ENCODE data around the gene LHFPL6.

DNA sequence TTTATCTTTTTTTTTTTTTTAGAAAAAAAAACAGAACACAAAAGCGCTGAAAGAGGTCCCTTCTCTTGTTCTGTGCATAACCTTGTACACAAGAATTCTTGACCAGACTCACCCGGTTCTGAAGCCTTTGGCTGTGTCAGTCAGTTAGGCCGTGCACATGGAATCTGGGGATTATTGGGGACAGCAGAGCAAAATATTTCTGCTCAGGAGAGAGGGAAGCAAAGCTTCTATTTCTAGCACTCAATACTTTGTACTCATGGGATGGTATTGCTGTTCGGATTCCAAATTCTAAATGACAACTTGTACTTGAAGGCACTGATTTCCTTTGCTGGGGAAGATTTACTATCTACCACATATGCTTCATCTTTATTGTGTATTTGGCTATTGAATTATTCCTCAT lies 292.0 kb downstream of the LHFPL6 start:
- no peak for TF ChIP-seq CTCF (IDR thresholded peaks at IDR 0.05)
- no peak for TF ChIP-seq POLR2A (IDR thresholded peaks at IDR 0.05)

All from prostate gland (tissue), 2 donors.